Heart left ventricle (tissue), 16 donors: Measurements from ENCODE around the gene NR2F1-AS1. TPM values are rescaled to one million over a fixed set of nuclear protein-coding genes. Genes with fewer than 3 reads are reported as not detected.

Experiments
- ATAC-seq, 4 donors: fragments of 200-7000 bp; cut with Tn5 transposase; one replicate each; pipeline ENCODE4 v1.9.1; 2020 to 2022; ENCODE audit warnings: moderate library complexity in 4 of 4, mild to moderate bottlenecking in 3 of 4, moderate number of reproducible peaks in 1 of 4
- DNase-seq, 5 donors: peaks; one replicate each; pipeline ENCODE4 v3.0.0-alpha.2; 2020
- H3K27ac ChIP-seq, 12 donors: fragments of 200-600 bp; sonication (generic) in 4 of 12; one replicate each; pipeline versions ENCODE4 v1.5.0 to v1.8.0; 2016 to 2022; ENCODE audit warnings: mild to moderate bottlenecking in 2 of 12
- H3K27me3 ChIP-seq, 9 donors: fragments of 200-600 bp; sonication (generic) in 2 of 9; one replicate each; pipeline versions ENCODE4 v1.5.1 to v1.8.0; 2016 to 2022; ENCODE audit warnings: mild to moderate bottlenecking in 3 of 9
- H3K36me3 ChIP-seq, 9 donors: fragments of 200-600 bp; sonication (generic) in 2 of 9; one replicate each; pipeline versions ENCODE4 v1.5.0 to v1.8.0; 2018 to 2022; ENCODE audit warnings: mild to moderate bottlenecking in 2 of 9
- H3K4me1 ChIP-seq, 12 donors: fragments of 200-600 bp; sonication (generic) in 4 of 12; one replicate each; pipeline versions ENCODE4 v1.5.0 to v1.8.0; 2016 to 2022; ENCODE audit warnings: mild to moderate bottlenecking in 3 of 12
- H3K4me3 ChIP-seq, 12 donors: fragments of 200-600 bp; sonication (generic) in 4 of 12; one replicate each; pipeline versions ENCODE4 v1.5.0 to v1.8.0; 2017 to 2022; ENCODE audit warnings: mild to moderate bottlenecking in 9 of 12, moderate library complexity in 4 of 12
- H3K9me3 ChIP-seq, 12 donors: fragments of 200-600 bp; sonication (generic) in 4 of 12; one replicate each; pipeline versions ENCODE4 v1.5.0 to v1.8.0; 2016 to 2022; ENCODE audit warnings: mild to moderate bottlenecking in 1 of 12
- CTCF ChIP-seq, 12 donors: fragments of 200-600 bp; sonication (generic) in 4 of 12; IDR thresholded peaks; one replicate each; pipeline versions ENCODE4 v1.5.0 to v1.8.0; 2018 to 2022; ENCODE audit warnings: antibody characterized with exemption in 12 of 12, mild to moderate bottlenecking in 5 of 12
- POLR2A ChIP-seq, 2 donors: fragments of 450-650 bp; IDR thresholded peaks; one replicate each; pipeline ENCODE4 v1.6.1; 2017; ENCODE audit warnings: antibody characterized with exemption in 2 of 2, mild to moderate bottlenecking in 2 of 2, moderate library complexity in 2 of 2
- WGBS, 4 donors: extraction: QIAGEN DNeasy Blood & Tissue Kit in 2 of 4; methylation state at CpG; one replicate each; pipeline versions ENCODE4 v1.1.5 to v1.1.7; 2013 to 2018; 5-methylcytosine and 5-hydroxymethylcytosine counted together
- intact Hi-C, 10 donors: fragments of 100-400 bp; cut with DNase I; formaldehyde crosslinking; loops; one replicate each; pipeline versions ENCODE4 v1.11.1 to v1.14.2; 2022
- polyA plus RNA-seq, 2 donors: library from polyadenylated mRNA; stranded (reverse); fragments of 200-250 nt; gene quantifications; one replicate each; pipeline ENCODE4 v1.2.3, GENCODE V29; 2013
- total RNA-seq, 9 donors: library from RNA; depleted of rRNA in 2 of 9; stranded (reverse); fragments of >200 nt in 2 of 9; fragmentation: NEBNext Ultra II Directional in 3 of 9; extraction: Animal tissue kit (Norgen Biotek cat#: 25700) in 3 of 9; gene quantifications; one replicate each; pipeline versions ENCODE4 v1.1.0 to v1.2.4, GENCODE V29; 2016 to 2023
- donor health status: ischemic (EF 13 %, LVEDD 7.1; RV severe dilation, severe dysfunction).
- donor health status: healthy with polysubstance abuse.
- donor health status: DM: no; HTN: yes; CAD: no.
- donor health status: DM: no; HTN: no; CAD: no.
- donor health status: ischemic (EF 25% LVEDD 6.9; RV normal size, moderate dysfunction).
- donor health status: ischemic (EF 25% LVEDD 5.7; RV mildly dilated, moderate dysfunction).
- donor health status: healthy.
- donor health status: DM: yes; HTN: yes; CAD: no.
- donor health status: ischemic (EF 35%, LVEDD 5.7; RV mildly dilated, moderate dysfunction).
- donor health status: nonischemic (EF 11% LVEDD 7.7; RV severe dilation, severe dysfunction).
- donor health status: DM: yes; HTN: yes; CAD: no.
- donor health status: PGD.
- donor health status: ischemic (EF 29% LVEDD 5.4; RV normal size, mild dysfunction).
- donor health status: nonischemic (EF 23%, LVEDD 6.1; RV moderate dilation, normal function).

Gene NR2F1-AS1
- total and polyA plus RNA-seq, 11 donors = 0.17 to 4.5 (median 0.67) TPM; not detected in 3

- H3K27me3 ChIP-seq = no peaks in the 10 kb centered on the region
- 74 to 83% (median 77%) methylated on average over 3 of the region's 3 CpGs for WGBS, 4 donors
- H3K36me3 ChIP-seq = no peaks in the 10 kb centered on the region
- ATAC-seq (no peak), DNase-seq (no peak)
- H3K27ac ChIP-seq = no peak overlapping the region
- H3K4me1 ChIP-seq = no peaks in the 10 kb centered on the region
- intact Hi-C loops = no loop called here
- TF ChIP-seq CTCF (IDR thresholded peaks at IDR 0.05) (no peak), POLR2A (IDR thresholded peaks at IDR 0.05) (no peak)
- no peaks in the 10 kb centered on the region for H3K9me3 ChIP-seq
- H3K4me3 ChIP-seq = no peak overlapping the region
Measured at GRCh38 chr5:93411716-93412115, 169.3 kb downstream of the NR2F1-AS1 start.

DNA sequence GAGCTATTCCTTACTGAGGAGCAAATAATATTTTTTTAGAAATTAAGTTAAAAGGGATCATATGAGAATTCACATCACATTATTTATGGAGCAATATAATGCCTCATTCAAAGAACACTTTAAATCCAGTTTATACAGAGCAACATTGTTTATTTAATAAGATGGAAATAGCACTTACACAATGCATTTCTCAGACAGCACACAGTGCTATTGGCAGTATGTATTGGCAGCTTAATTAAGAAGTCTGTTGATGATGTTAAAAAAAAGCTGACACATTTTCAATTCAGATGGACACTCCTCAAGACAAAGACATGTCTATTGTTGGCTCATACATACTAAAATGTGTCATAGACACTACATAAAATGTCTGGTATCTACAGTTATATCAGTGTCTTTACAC is 171.3 kb downstream of the NR2F1-AS1 start:
- no peaks in the 10 kb centered on the region for H3K9me3 ChIP-seq
- H3K4me3 ChIP-seq = no peak overlapping the region
- intact Hi-C loops = no loop called here
- DNase-seq (no peak), ATAC-seq (no peak)
- TF ChIP-seq POLR2A (IDR thresholded peaks at IDR 0.05) = no peak
- no peaks in the 10 kb centered on the region for H3K36me3 ChIP-seq
- H3K27me3 ChIP-seq = no peaks in the 10 kb centered on the region
- no peak overlapping the region for H3K27ac ChIP-seq
- no peaks in the 10 kb centered on the region for H3K4me1 ChIP-seq

DNA sequence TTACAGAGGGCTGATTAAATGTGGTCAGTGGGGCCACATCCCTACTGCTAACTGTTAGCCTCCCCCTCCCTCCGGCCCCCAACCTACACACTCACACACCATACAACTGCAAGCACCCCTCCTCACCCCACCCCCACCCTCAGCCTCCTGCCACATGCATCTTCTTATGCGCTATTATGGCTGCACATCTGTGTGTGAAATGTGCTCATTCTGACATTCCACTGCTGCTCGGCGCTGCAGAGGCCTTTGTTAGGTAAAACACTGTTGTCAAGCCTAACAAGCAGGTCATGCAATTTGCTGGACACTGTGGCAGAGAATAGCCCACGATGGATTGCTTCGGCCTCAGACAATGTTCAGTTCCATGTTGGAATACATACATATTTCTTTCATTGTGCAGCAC is 173.6 kb downstream of the NR2F1-AS1 start:
- 76 to 85% (median 81%) methylated on average over 6 of the region's 6 CpGs for WGBS, 4 donors
- no peaks in the 10 kb centered on the region for H3K27me3 ChIP-seq
- intact Hi-C loops = no loop called here
- H3K27ac ChIP-seq = no peak overlapping the region
- H3K4me1 ChIP-seq = no peaks in the 10 kb centered on the region
- H3K9me3 ChIP-seq = no peaks in the 10 kb centered on the region
- TF ChIP-seq CTCF (IDR thresholded peaks at IDR 0.05) = no peak
- no peak for TF ChIP-seq POLR2A (IDR thresholded peaks at IDR 0.05)
- DNase-seq = no peak
- no peaks in the 10 kb centered on the region for H3K36me3 ChIP-seq
- no peak overlapping the region for H3K4me3 ChIP-seq
- ATAC-seq = no peak

DNA sequence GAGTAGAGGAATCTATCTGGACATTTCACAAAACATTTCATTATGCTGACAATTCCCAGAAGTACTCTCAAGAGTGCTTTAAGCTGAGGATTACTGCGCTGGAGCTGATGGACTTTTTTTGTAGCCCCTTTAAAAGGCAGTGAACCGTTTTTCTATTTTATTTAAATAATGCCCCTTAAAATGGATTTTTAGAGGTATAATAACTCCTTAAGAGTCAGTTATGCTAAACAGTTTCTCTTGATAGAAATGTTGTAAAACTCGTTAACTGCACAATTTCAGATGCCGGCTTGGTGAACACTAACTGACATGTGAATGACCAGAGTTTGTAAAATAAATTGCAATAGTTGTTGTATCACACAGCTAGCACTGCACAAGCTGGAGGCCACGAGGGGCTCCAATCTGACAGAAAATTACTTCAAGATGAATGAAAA is 174.0 kb downstream of the NR2F1-AS1 start:
- DNase-seq (no peak), ATAC-seq (no peak)
- 67 to 73% (median 70%) methylated on average over 5 of the region's 5 CpGs for WGBS, 4 donors
- TF ChIP-seq POLR2A (IDR thresholded peaks at IDR 0.05) (no peak), CTCF (IDR thresholded peaks at IDR 0.05) (no peak)
- Histone ChIP-seq H3K27me3 (no peaks in the 10 kb centered on the region), H3K9me3 (no peaks in the 10 kb centered on the region), H3K4me1 (no peaks in the 10 kb centered on the region), H3K4me3 (no peak overlapping the region), H3K36me3 (no peaks in the 10 kb centered on the region), H3K27ac (no peak overlapping the region)
- intact Hi-C loops = no loop called here

GRCh38 chr5:93404246-93404645 is 176.8 kb downstream of the NR2F1-AS1 start:
- DNase-seq (no peak), ATAC-seq (no peak)
- Histone ChIP-seq H3K27me3 (no peaks in the 10 kb centered on the region), H3K36me3 (no peaks in the 10 kb centered on the region), H3K9me3 (no peaks in the 10 kb centered on the region), H3K4me1 (no peaks in the 10 kb centered on the region), H3K27ac (no peak overlapping the region), H3K4me3 (no peak overlapping the region)
- TF ChIP-seq CTCF (IDR thresholded peaks at IDR 0.05) = no peak
- 68 to 85% (median 77%) methylated on average over 1 of the region's 1 CpG for WGBS, 4 donors
- intact Hi-C loops = no loop called here
